ENCODE measurements around the gene TPX2. TPM values are rescaled to one million over a fixed set of nuclear protein-coding genes. Genes with fewer than 3 reads are reported as not detected.

The TPX2 gene
- total RNA-seq, 2 experiments from 2014 or later = 0.85 to 0.89 TPM

- no peaks in the 10 kb centered on the region for H3K27me3 Mint-ChIP-seq
- H3K36me3 Mint-ChIP-seq (ENCODE audit: low read depth) = peaks cover 68% of the 10 kb centered on the region
Measured at GRCh38 chr20:31713312-31714273, 25.5 kb upstream of the TPX2 start.

DNA sequence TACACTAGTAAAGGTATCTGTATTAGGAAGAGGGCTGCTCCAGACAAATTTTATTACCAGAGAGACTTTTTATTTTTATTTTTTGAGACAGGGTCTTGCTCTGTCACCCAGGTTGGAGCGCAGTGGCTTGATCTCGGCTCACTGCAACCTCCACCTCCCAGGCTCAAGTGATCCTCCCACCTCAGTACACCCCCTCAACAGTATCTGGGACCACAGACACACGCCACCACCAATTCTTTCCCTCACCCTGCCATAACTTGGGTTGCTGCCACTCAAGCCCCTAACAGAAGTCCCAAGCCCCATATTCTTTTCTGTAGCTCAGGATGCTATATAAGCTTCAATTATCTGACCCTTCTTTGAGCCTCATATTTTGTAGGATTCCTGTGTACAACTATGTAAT, 23.3 kb upstream of the TPX2 start:
- Mint-ChIP-seq H3K4me1 (ENCODE audit: low read depth) (peaks cover 93% of the 10 kb centered on the region), H3K27ac (peak overlapping the region; percentile 68), H3K27me3 (no peaks in the 10 kb centered on the region), H3K9me3 (no peaks in the 10 kb centered on the region), H3K36me3 (ENCODE audit: low read depth) (peaks cover 58% of the 10 kb centered on the region), H3K4me3 (peak overlapping the region; percentile 52)
- ATAC-seq (ENCODE audit: poor library complexity) = no peak
- no peaks in the 10 kb centered on the region for H3K9me3 ChIP-seq (ENCODE audit: control insufficient read depth in 1 of 2, insufficient read depth in 1 of 2, low read length in 2 of 2)
- H3K36me3 ChIP-seq (ENCODE audit: insufficient read depth, low read length) = peaks cover 44% of the 10 kb centered on the region
- no peak overlapping the region for H3K4me3 ChIP-seq (ENCODE audit: low read length)
- H3K4me1 ChIP-seq (ENCODE audit: insufficient read depth, low read length) = peaks cover 72% of the 10 kb centered on the region
- no peak for DNase-seq
- ChIA-PET POLR2A (interaction anchor here (1.0 kb wide), 1 partner anchor 39 kb away, joined by 3 read pairs; no protein-coding TSS in a partner anchor), CTCF (interaction anchor here (0.5 to 1.7 kb wide), 4 partner anchors 28 to 213 kb away, joined by 3 to 5 read pairs (median 4); no protein-coding TSS in a partner anchor)
- H3K27ac ChIP-seq (ENCODE audit: low read depth in 1 of 2, low read length in 2 of 2) = no peak overlapping the region
- H3K27me3 ChIP-seq (ENCODE audit: control insufficient read depth in 1 of 2, insufficient read depth in 2 of 2, low read length in 2 of 2) = no peaks in the 10 kb centered on the region
- intact Hi-C loops (cut with DNase I, micrococcal nuclease) = no loop called here
- TF ChIP-seq, protein P1, sequence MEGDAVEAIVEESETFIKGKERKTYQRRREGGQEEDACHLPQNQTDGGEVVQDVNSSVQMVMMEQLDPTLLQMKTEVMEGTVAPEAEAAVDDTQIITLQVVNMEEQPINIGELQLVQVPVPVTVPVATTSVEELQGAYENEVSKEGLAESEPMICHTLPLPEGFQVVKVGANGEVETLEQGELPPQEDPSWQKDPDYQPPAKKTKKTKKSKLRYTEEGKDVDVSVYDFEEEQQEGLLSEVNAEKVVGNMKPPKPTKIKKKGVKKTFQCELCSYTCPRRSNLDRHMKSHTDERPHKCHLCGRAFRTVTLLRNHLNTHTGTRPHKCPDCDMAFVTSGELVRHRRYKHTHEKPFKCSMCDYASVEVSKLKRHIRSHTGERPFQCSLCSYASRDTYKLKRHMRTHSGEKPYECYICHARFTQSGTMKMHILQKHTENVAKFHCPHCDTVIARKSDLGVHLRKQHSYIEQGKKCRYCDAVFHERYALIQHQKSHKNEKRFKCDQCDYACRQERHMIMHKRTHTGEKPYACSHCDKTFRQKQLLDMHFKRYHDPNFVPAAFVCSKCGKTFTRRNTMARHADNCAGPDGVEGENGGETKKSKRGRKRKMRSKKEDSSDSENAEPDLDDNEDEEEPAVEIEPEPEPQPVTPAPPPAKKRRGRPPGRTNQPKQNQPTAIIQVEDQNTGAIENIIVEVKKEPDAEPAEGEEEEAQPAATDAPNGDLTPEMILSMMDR (IDR thresholded peaks at IDR 0.05) = no peak

More at GRCh38 chr20:31713312-31714273, 25.5 kb upstream of the TPX2 start:
- Histone ChIP-seq H3K36me3 (ENCODE audit: insufficient read depth, low read length) (peaks cover 46% of the 10 kb centered on the region), H3K4me3 (ENCODE audit: low read length) (no peak overlapping the region), H3K27me3 (ENCODE audit: control insufficient read depth in 1 of 2, insufficient read depth in 2 of 2, low read length in 2 of 2) (no peaks in the 10 kb centered on the region), H3K4me1 (ENCODE audit: insufficient read depth, low read length) (peaks cover 63% of the 10 kb centered on the region), H3K9me3 (ENCODE audit: control insufficient read depth in 1 of 2, insufficient read depth in 1 of 2, low read length in 2 of 2) (no peaks in the 10 kb centered on the region), H3K27ac (ENCODE audit: low read depth in 1 of 2, low read length in 2 of 2) (no peak overlapping the region)
- POLR2A ChIA-PET = interaction anchor here (1.0 to 1.1 kb wide), 2 partner anchors 10 to 14 kb away, joined by 3 read pairs; no protein-coding TSS in a partner anchor
- Mint-ChIP-seq H3K4me1 (ENCODE audit: low read depth) (peaks cover 87% of the 10 kb centered on the region), H3K9me3 (no peaks in the 10 kb centered on the region), H3K4me3 (no peak overlapping the region), H3K27ac (peak overlapping the region; percentile 70)
- TF ChIP-seq, protein P1 (IDR thresholded peaks at IDR 0.05) = no peak
- DNase-seq (no peak), ATAC-seq (ENCODE audit: poor library complexity) (no peak)
- CTCF ChIA-PET = interaction anchor here (1.0 kb wide), 1 partner anchor 10 kb away, joined by 5 read pairs; no protein-coding TSS in a partner anchor
- intact Hi-C loops (cut with DNase I, micrococcal nuclease) = no loop called here

DNA sequence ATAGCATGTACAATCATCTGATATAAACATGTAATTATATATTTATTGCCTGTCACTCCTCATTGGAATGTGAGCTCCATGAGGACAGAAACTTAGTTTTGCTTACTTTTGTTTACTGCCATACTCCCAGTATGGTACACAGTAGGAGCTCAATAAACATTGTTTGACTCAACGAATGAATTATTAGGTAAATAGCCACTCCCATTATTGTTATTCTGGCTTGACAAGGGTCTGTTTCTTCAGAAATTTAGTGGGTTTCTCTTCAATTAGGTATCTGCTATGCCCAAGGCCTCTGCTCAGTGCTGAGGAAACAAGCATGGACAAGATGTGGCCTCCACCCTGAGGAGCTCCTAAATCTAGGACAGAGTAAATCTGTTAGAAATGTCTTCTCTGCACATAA, 22.7 kb upstream of the TPX2 start:
- Histone ChIP-seq H3K27me3 (ENCODE audit: control insufficient read depth in 1 of 2, insufficient read depth in 2 of 2, low read length in 2 of 2) (no peaks in the 10 kb centered on the region), H3K9me3 (ENCODE audit: control insufficient read depth in 1 of 2, insufficient read depth in 1 of 2, low read length in 2 of 2) (no peaks in the 10 kb centered on the region), H3K27ac (ENCODE audit: low read depth in 1 of 2, low read length in 2 of 2) (peak overlapping the region in 1 of 2 donors; percentile 47), H3K4me1 (ENCODE audit: insufficient read depth, low read length) (peaks cover 77% of the 10 kb centered on the region), H3K4me3 (ENCODE audit: low read length) (no peak overlapping the region), H3K36me3 (ENCODE audit: insufficient read depth, low read length) (peaks cover 44% of the 10 kb centered on the region)
- H3K27ac Mint-ChIP-seq = peak overlapping the region; percentile 68
- no peak for ATAC-seq (ENCODE audit: poor library complexity)
- intact Hi-C loops (cut with DNase I, micrococcal nuclease) = no loop called here
- H3K4me1 Mint-ChIP-seq (ENCODE audit: low read depth) = peaks cover 93% of the 10 kb centered on the region
- H3K4me3 Mint-ChIP-seq = no peak overlapping the region
- TF ChIP-seq, protein P1 (IDR thresholded peaks at IDR 0.05) = no peak
- no peaks in the 10 kb centered on the region for H3K9me3 Mint-ChIP-seq
- H3K36me3 Mint-ChIP-seq (ENCODE audit: low read depth) = peaks cover 56% of the 10 kb centered on the region
- ChIA-PET CTCF (interaction anchor here (0.5 to 1.7 kb wide), 4 partner anchors 28 to 213 kb away, joined by 3 to 5 read pairs (median 4); no protein-coding TSS in a partner anchor), POLR2A (interaction anchor here (0.6 to 1.3 kb wide), 4 partner anchors 22 to 238 kb away, joined by 3 read pairs; no protein-coding TSS in a partner anchor)
- H3K27me3 Mint-ChIP-seq = no peaks in the 10 kb centered on the region
- no peak for DNase-seq

Data from CD4-positive, alpha-beta T cell (primary cell).